G401.6 (cell line): ENCODE data around the gene RGMA.

ENCODE experiments used
- FAIRE-seq: peaks from 2 replicates; lab custom pipeline; 2012; peaks lifted over from hg19 to GRCh38; lab: Jason Lieb, UNC

The RGMA gene, protein sequence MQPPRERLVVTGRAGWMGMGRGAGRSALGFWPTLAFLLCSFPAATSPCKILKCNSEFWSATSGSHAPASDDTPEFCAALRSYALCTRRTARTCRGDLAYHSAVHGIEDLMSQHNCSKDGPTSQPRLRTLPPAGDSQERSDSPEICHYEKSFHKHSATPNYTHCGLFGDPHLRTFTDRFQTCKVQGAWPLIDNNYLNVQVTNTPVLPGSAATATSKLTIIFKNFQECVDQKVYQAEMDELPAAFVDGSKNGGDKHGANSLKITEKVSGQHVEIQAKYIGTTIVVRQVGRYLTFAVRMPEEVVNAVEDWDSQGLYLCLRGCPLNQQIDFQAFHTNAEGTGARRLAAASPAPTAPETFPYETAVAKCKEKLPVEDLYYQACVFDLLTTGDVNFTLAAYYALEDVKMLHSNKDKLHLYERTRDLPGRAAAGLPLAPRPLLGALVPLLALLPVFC

DNA sequence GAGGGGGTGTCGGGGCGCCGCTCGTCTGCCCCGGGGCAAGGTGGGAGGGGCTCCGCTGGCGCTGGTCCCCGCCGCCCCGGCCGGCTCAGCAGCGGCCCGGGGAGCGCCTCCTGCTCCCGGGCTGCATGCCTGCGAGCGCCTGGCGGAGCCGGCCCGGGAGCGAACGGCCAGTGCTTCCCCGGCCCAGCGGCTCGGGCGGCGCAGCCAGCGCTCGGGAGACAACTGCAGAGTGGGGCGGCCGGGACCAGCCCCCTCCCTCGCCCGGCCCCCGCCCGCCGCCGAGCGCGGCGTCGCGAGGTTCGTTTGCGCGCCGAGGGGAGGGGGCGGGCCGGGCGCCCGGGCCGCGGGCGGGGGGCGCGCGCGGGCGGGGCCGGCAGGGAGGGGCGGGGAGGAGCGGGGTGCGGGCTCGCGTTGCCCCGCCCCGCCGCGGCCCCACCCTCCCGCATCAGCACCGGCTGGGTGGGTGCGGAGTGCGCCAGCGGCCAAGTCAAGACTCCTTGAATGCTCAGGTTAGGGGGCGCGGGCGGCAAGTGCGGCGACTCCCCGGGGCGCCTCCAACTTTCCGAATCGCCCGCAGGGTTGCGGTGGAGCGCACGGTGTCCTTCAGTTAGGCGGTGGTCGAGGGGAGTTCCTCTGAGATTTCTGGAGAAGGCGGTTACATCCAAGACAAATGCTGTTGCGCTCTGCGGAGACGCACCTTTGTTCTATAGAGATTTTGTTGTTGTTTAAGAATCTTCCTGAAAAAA, at the start of gene RGMA:
Gene RGMA, minus strand, starts transcription at position 231 of the 746 bp plus-strand sequence. CDS start 279 bp downstream, outside the sequence.
- FAIRE-seq: no peak

GRCh38 chr15:93136606-93137005, 47.6 kb upstream of the RGMA start:
- no peak for FAIRE-seq

DNA sequence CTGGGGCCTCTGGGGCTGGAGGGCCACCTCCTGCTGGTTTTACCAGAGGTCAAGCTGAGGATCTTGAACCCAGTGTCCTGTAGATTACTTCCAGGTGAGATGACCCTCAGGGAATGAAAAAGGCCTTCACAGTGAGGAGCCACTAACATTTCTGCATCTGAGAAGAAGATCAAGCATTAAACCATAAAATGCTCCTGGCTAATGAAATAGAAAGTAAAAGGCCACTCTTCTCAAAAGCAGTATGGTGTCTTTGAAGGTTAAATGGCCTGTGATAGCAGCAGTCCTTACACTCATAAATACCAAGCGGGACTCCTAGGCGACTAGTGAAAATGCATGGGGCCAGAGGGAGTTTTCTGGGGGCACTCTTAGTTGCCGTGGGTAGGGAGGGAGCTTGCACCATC, 47.0 kb upstream of the RGMA start:
- no peak for FAIRE-seq

GRCh38 chr15:93135459-93135858, 46.4 kb upstream of the RGMA start:
- FAIRE-seq: no peak

- FAIRE-seq: no peak
Measured at GRCh38 chr15:93131485-93132095, 42.6 kb upstream of the RGMA start.

DNA sequence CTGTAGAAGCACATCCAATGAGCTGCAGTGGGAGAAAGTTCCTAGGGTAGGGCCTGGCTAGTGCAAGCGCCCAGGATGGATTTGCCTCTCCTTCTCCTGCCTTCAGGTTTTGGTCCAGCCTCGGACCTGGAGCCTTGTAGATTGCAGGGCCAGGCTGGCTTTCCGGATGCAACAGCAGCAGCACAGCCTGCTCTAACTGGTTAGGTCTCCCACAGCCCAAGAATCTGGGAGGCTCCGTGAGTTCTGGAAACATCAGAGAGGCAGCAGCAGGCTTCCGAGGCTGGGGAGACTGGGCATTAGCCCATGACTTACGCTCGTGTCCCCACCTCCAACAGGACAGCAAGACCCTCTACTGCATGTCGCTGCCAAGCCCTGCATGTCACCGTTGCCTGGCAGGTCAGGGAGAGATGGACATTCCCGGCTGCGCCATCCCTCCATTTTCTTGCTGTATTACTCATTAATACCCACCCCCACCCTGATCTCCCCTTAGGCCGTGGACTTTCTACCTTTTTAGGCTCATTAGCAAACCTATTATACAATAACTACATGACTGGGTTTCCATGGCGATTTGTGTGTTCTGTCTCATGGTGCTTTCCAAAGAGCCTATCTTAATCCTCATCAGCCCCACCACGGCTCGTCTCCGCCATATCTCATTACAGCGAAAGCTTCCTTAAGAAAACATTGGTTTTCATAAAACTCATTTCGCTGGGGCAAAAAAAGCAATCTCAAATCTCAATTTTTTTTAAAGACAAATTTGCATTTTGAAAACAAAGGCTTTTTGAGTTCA, 40.9 kb upstream of the RGMA start:
- FAIRE-seq: no peak

- FAIRE-seq: no peak
Measured at GRCh38 chr15:93127286-93127685, 38.3 kb upstream of the RGMA start.

- no peak for FAIRE-seq
Measured at GRCh38 chr15:93126599-93126998, 37.6 kb upstream of the RGMA start.

DNA sequence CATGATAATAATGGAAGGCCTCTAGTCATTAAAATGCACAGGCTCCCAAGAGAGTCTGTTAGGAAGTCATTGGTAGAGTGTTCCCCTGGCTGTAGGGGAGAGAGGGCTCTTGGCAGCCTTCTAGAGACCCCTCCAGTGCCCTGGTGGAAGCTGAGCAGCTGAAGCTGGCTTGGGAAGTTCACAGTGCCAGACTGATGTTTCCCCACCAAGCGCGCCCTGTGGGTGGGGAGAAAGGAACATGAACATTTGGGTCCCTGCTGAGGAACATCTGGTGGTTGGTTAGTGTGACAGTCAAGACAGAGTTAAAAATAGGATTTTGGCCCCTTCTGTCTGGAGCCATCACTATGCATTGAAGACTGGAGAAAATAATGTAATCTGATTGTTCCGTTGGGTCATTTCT, 37.1 kb upstream of the RGMA start:
- no peak for FAIRE-seq

DNA sequence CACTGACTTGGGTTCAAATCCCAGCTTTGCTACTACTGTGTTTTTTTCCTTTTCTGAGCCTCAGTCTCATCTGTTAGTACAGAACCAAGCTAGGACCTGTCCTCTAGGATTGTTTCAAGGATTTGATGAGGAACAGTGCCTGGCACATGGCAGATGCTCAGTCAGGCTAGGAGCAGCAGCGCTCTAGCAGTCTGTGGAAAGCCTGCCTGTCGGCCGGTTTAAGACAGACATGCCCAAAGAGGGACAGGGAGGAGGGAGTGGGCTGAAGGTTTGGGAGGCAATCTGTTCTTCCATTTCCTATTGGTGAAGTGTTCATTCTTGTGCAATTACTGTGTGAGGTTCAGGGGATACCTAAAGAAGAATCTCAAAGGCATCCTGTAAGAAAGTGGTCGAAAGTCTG, 35.1 kb upstream of the RGMA start:
- no peak for FAIRE-seq

DNA sequence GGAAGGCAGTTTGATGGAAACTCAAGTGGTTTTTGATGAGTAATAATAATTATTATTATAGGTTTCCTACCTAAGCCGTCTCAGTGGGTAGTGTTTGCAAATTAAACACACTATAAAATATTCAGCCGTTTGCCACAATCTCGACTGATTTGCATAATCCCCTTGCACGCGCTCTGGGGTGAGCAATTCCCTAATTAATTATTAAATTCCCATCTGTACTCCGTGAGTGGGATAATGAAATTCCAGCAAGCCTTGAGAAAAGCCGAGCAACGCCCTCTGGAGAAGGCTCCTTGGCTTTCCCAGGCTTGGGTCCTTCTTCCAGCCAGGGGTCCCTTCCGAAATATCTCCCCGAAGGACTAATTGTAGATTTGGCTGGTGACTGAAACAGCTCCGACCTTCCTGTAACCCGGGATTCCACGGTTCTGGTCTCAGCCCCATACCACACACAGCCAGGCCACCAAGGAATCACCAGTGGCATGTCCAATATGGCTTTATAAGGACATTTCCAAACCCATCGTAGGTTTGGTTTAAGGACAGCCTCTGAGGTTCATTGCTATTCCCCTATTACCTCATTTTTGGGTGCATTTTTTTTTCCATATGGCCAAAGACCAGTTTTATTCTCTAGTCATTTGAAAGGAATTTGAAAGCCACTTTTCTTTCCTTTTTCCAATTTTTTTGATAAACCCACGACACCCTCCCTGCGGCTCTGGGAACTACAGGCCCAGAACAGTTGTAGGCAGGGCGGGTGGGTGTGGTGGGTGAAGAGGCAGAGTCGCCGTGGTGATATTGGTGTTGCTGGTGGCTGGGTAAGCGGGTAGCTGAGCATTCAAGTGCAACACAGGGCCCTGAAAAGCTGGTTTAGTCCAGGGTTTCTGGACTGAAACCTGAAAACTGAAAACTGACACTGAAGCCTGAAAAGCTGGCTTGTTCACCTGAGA, 33.2 kb upstream of the RGMA start:
- FAIRE-seq: no peak

GRCh38 chr15:93121107-93121506, 32.1 kb upstream of the RGMA start:
- FAIRE-seq: no peak

DNA sequence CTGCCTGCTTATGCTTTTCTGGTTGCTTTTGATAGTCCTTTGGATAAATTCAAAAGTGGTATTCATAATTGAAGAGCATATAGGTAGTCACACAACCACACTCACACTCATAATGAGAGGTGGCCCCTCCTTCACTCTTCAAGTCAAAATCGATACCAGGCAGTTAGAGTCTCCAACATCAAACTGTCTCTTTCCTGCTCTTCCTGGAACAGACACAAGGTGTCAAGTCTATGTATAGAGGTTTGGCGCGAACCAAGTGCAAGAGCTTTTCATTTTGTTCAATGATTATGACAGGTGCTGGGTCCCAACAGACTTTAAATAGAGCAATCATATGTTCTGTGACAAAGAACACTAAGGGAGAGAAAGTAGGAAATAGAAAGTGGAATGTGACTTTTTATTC, 29.9 kb upstream of the RGMA start:
- FAIRE-seq: no peak

GRCh38 chr15:93111451-93111850, 22.4 kb upstream of the RGMA start:
- no peak for FAIRE-seq

DNA sequence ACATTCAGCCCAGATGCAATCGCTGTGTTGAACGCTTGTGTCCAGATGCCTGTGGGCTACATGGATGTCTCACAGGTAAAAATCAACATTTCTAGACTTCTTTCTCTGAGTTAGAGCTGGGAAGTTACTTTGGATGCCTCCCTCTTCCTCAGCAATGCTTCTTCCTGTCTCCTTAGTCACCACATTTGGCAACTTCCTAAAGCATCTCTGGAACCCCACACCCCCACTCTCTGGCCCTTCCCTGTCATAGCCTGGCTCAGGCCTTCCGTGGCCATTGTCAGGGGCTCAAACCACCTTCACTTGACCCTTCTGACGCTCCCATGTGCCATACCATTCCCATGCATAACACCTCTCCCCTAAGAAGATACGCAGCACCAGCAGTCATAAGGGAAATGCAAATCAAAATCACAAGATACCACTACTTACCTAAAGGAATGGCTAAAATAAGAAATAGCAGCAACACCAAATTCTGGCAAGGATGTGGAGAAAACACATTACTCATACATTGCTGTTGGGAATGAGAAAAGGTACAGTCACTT, 21.6 kb upstream of the RGMA start:
- FAIRE-seq: no peak

- no peak for FAIRE-seq
Measured at GRCh38 chr15:93109336-93110102, 20.5 kb upstream of the RGMA start.

DNA sequence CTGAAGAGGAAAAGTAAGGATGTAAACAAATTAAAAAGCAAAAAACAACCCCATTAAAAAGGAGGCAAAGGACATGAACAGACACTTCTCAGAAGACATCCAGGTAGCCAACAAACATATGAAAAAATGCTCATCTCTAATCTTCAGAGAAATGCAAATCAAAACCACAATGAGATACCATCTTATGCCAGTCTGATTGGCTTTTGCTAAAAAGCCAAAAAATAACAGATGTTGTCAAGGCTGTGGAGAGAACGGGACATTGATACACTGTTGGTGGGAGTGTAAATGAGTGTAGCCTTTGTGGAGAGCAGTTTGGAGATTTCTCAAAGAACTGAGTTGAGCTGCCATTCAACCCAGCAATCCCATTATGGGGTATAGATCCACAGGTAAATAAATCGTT, 18.6 kb upstream of the RGMA start:
- no peak for FAIRE-seq

GRCh38 chr15:93105485-93105884, 16.5 kb upstream of the RGMA start:
- no peak for FAIRE-seq

DNA sequence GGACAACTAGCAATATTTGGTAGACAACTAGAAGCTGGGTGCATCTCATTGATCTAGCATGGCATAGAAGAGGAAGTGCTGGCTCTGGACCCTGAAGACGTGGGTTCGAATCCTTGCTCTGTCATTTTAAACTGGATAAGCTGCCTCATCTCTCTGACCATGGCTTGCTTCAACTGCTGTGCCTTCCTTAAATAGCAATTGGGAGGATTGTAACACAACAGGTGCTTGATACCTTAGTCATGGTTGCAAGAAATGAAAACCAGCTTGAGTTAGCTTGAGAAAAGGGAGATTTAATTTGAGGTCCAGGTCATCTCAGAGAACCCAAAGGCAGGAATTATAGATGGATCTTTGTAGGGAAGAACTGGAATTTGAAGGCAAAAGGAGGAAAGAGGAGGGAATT, 14.8 kb upstream of the RGMA start:
- FAIRE-seq: no peak

DNA sequence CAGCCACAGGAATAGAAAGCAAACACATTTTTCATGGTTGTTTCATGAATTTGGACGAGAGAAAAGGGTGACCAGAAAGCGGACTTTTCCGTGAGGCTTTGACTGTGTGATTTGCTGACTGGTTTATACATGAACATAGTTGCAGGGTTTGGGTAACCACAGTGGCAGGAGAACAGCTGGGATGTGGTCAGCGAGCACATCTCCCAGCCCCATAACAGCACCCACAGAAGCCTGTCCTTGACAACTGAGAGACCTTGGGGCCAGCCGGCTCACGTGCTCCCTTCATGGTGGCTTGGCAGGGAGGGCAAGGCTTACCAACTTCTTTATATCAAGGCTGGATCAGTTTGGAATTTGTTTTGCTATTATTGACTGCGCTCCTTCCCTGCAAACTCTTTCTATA, 13.2 kb upstream of the RGMA start:
- FAIRE-seq: no peak
